ENCODE measurements around the gene MARS2. TPM values are rescaled to one million over a fixed set of nuclear protein-coding genes. Genes with fewer than 3 reads are reported as not detected.
"Not testable (repeated sequence)": the region's sequence is repeated elsewhere in the genome, so short reads cannot be mapped to it uniquely, and the experiment has no call there.

The MARS2 gene
- total and polyA plus RNA-seq, 10 donors: 4.7 to 12.7 (median 9.8) TPM

- H3K36me3 ChIP-seq; H3K27me3 ChIP-seq (replicated peaks in 1 of 7); intact Hi-C loops (cut with DNase I; ENCODE audit: low total_unique reads); H3K4me3 ChIP-seq; H3K27ac ChIP-seq; H3K9me3 ChIP-seq; H3K4me1 ChIP-seq; DNase-seq: not testable (repeated sequence)
These were observed 5.4 kb upstream of the MARS2 start for GRCh38 chr2:197699724-197700123.

- Histone ChIP-seq H3K9me3 (no peaks in the 10 kb centered on the region), H3K27me3 (replicated peaks in 1 of 7) (no peaks in the 10 kb centered on the region), H3K4me3 (no peak overlapping the region), H3K27ac (no peak overlapping the region), H3K4me1 (peaks cover 3 to 15% (median 11%) of the 10 kb centered on the region in 6 donors), H3K36me3 (no peaks in the 10 kb centered on the region)
- WGBS, 5 donors: 80 to 96% (median 85%) methylated on average over 3 of the region's 3 CpGs
- intact Hi-C loops (cut with DNase I; ENCODE audit: low total_unique reads): no loop called here
- TF ChIP-seq POLR2AphosphoS5 (IDR thresholded peaks at IDR 0.05) (no peak), POLR2A (IDR thresholded peaks at IDR 0.05) (no peak), CTCF (IDR thresholded peaks at IDR 0.05 in 8 of 11, conservative IDR thresholded peaks at IDR 0.05 in 3 of 11) (no peak)
- DNase-seq: no peak
These were observed 4.2 kb upstream of the MARS2 start for GRCh38 chr2:197700960-197701359.

GRCh38 chr2:197704434-197705120 lies 592 bp upstream of the MARS2 start:
- intact Hi-C loops (cut with DNase I; ENCODE audit: low total_unique reads): loop anchor here (5.0 kb wide), 1 partner anchor 73 kb away; no protein-coding TSS in a partner anchor
- H3K27ac ChIP-seq: peak overlapping the region; percentile 62 to 92 (median 86)
- no peak for DNase-seq
- no peaks in the 10 kb centered on the region for H3K27me3 ChIP-seq (replicated peaks in 1 of 7)
- WGBS, 5 donors: 0 to 1% (median 0%) methylated on average over 5 of the region's 5 CpGs
- H3K4me1 ChIP-seq: peaks cover 30 to 51% (median 45%) of the 10 kb centered on the region in 6 donors
- H3K4me3 ChIP-seq: peak overlapping the region; percentile 82 to 99 (median 94)
- no peak for TF ChIP-seq CTCF (IDR thresholded peaks at IDR 0.05 in 8 of 11, conservative IDR thresholded peaks at IDR 0.05 in 3 of 11)
- no peak for TF ChIP-seq POLR2A (IDR thresholded peaks at IDR 0.05)
- TF ChIP-seq POLR2AphosphoS5 (IDR thresholded peaks at IDR 0.05): no peak
- H3K9me3 ChIP-seq: no peaks in the 10 kb centered on the region
- H3K36me3 ChIP-seq: peaks cover 0 to 8% (median 0%) of the 10 kb centered on the region in 6 donors

GRCh38 chr2:197705912-197706838 lies 1.0 kb downstream of the MARS2 start:
- H3K4me1 ChIP-seq: peaks cover 30 to 67% (median 58%) of the 10 kb centered on the region in 6 donors
- peak; percentile 75 for DNase-seq
- peak overlapping the region in 7 of 8 donors; percentile 4 to 92 (median 85) for H3K27ac ChIP-seq
- 16 to 24% (median 20%) methylated on average over 21 to 38 of the region's 38 CpGs for WGBS, 5 donors
- no peak for TF ChIP-seq POLR2A (IDR thresholded peaks at IDR 0.05)
- no peak for TF ChIP-seq POLR2AphosphoS5 (IDR thresholded peaks at IDR 0.05)
- TF ChIP-seq CTCF (IDR thresholded peaks at IDR 0.05 in 8 of 11, conservative IDR thresholded peaks at IDR 0.05 in 3 of 11): no peak
- H3K4me3 ChIP-seq: peak overlapping the region; percentile 82 to 99 (median 94)
- H3K9me3 ChIP-seq: no peaks in the 10 kb centered on the region
- intact Hi-C loops (cut with DNase I; ENCODE audit: low total_unique reads): loop anchor here (5.0 kb wide), 1 partner anchor 71 kb away; no protein-coding TSS in a partner anchor
- no peaks in the 10 kb centered on the region for H3K27me3 ChIP-seq (replicated peaks in 1 of 7)
- peaks cover 0 to 11% (median 0%) of the 10 kb centered on the region in 6 donors for H3K36me3 ChIP-seq
